ENCODE data around the gene BMPR1A.

DNA sequence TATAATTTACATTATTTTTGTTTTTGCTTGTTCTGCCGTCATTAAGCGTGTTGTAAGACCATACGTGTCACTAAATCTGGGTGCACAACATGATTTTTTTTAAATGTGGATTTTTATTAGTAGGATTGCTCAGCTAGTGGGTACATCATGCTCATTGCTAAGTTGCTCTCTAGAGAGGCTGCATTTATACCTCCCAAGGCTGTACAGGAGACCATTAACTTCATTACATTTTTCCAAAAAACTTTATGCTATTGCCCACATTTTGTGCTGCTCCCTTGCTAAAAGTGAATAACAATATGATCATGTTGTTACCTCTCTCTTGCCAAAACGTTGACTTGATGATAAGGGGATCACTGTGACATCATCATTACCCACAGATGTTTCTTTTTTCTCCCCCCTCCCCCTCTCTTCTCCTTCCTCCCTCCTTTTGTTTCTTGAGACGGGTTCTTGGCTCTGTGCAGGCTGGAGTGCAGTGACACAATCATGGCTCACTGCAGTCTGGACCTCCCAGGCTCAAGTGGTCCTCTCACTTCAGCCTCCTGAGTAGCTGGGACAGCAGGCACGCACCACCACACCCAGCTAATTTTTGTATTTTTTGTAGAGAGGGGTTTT, 65.1 kb downstream of the BMPR1A start:
- TF ChIP-seq POLR2A (IDR thresholded peaks at IDR 0.05) = no peak
- no peak for TF ChIP-seq CTCF (IDR thresholded peaks at IDR 0.05)
